ENCODE results near the gene TMEM239.

The TMEM239 gene

GRCh38 chr20:2775139-2775538 is 41.0 kb upstream of the TMEM239 start:
- H3K27ac ChIP-seq = no peak overlapping the region
- TF ChIP-seq, protein P1, sequence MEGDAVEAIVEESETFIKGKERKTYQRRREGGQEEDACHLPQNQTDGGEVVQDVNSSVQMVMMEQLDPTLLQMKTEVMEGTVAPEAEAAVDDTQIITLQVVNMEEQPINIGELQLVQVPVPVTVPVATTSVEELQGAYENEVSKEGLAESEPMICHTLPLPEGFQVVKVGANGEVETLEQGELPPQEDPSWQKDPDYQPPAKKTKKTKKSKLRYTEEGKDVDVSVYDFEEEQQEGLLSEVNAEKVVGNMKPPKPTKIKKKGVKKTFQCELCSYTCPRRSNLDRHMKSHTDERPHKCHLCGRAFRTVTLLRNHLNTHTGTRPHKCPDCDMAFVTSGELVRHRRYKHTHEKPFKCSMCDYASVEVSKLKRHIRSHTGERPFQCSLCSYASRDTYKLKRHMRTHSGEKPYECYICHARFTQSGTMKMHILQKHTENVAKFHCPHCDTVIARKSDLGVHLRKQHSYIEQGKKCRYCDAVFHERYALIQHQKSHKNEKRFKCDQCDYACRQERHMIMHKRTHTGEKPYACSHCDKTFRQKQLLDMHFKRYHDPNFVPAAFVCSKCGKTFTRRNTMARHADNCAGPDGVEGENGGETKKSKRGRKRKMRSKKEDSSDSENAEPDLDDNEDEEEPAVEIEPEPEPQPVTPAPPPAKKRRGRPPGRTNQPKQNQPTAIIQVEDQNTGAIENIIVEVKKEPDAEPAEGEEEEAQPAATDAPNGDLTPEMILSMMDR (conservative IDR thresholded peaks at IDR 0.05; ENCODE audit: low read depth) = no peak
- ChIA-PET CTCF (interaction anchor here (0.7 kb wide), 1 partner anchor 10 kb away, joined by 3 read pairs; no protein-coding TSS in a partner anchor), POLR2A (ENCODE audit: low non-redundant PET) (interaction anchor here (0.5 kb wide), 1 partner anchor 12 kb away, joined by 6 read pairs; no protein-coding TSS in a partner anchor)
- no peak for DNase-seq (ENCODE audit: low spot score)

DNA sequence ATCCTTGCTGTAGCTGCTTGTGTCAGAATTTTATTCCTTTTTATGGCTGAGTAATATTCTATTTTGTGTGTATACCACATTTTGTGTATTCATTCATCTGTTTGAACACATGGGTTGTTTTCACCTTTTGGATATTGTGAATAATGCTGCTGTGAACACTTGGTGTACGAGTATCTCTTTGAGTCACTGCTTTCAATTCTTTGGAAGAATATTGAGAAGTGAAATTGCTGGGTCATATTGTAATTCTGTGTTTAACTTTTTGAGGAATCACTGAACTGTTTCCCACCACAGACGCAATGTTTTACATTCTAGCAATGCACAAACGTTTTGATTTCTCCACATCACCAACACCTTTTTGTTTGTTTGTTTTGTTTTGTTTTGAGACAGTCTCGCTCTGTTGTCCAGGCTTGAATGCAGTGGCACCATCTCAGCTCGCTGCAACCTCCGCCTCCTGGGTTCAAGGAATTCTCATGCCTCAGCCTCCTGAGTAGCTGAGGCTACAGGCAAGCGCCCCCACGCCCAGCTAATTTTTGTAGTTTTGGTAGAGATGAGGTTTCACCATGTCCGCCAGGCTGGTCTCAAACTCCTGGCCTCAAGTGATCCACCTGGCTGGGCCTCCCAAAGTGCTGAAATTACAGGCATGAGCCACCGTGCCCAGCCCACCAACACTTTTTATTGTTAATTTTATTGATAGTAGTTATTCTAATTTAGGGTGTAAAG is 37.4 kb upstream of the TMEM239 start:
- POLR2A ChIA-PET (ENCODE audit: low non-redundant PET) = no interaction called here
- CTCF ChIA-PET = no interaction called here
- DNase-seq (ENCODE audit: low spot score) = no peak
- no peak overlapping the region for H3K27ac ChIP-seq
- TF ChIP-seq, protein P1 (conservative IDR thresholded peaks at IDR 0.05; ENCODE audit: low read depth) = no peak

GRCh38 chr20:2780948-2781347 is 35.2 kb upstream of the TMEM239 start:
- DNase-seq (ENCODE audit: low spot score) = no peak
- POLR2A ChIA-PET (ENCODE audit: low non-redundant PET) = no interaction called here
- TF ChIP-seq, protein P1 (conservative IDR thresholded peaks at IDR 0.05; ENCODE audit: low read depth) = no peak; the same call in 1 of the 2 replicates
- CTCF ChIA-PET = no interaction called here
- H3K27ac ChIP-seq = no peak overlapping the region

DNA sequence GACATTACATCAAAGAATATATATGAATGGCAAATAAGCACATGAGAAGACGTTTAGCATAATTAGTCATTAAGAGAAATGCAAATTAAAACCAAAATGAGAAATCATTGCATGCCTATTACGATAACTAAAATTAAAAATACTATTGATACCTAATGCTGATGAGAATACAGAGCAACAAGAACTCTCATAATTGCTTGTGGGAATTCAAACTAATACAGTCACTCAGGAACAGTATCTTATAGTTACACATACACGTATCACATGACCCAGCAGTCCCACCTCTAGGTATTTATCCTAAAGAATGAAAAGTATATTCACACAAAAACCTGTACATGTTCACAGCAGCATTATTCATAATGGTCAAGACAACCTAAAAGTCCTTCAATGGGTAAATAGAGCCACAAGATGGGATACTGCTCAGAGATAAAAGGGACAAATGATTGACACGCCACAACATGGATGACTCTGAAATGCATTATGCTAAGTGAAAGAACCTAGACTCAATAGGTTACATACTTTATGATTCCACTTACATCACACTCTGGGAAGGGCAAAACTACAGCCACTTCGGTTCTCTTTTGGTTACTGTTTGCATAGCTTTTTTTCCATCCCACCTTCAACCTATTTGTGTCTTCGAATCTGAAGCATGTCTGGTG is 32.1 kb upstream of the TMEM239 start:
- DNase-seq (ENCODE audit: low spot score) = no peak
- TF ChIP-seq, protein P1 (conservative IDR thresholded peaks at IDR 0.05; ENCODE audit: low read depth) = no peak
- H3K27ac ChIP-seq = no peak overlapping the region
- ChIA-PET CTCF (interaction anchor here (0.7 kb wide), 1 partner anchor 90 kb away, joined by 5 read pairs; no protein-coding TSS in a partner anchor), POLR2A (ENCODE audit: low non-redundant PET) (no interaction called here)

DNA sequence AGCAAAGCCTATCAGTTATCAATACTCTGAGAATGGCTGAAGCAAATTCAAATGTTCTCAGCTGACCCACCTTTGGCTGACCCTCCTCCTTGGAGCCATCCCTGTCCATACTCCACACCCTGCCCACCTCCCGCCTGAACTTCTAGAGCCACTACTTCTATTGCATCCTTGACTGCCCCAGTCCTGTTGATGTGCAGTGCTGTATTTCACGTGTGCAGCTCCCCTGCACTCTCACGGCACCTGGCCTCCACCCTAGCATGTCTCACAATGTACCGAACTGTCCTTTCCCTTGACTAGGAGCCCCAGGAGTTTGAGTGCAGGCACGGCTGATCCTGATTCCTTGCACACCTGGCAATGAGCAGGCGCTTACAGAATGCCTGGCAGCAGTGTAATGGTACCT is 22.7 kb upstream of the TMEM239 start:
- CTCF ChIA-PET = no interaction called here
- POLR2A ChIA-PET (ENCODE audit: low non-redundant PET) = no interaction called here

DNA sequence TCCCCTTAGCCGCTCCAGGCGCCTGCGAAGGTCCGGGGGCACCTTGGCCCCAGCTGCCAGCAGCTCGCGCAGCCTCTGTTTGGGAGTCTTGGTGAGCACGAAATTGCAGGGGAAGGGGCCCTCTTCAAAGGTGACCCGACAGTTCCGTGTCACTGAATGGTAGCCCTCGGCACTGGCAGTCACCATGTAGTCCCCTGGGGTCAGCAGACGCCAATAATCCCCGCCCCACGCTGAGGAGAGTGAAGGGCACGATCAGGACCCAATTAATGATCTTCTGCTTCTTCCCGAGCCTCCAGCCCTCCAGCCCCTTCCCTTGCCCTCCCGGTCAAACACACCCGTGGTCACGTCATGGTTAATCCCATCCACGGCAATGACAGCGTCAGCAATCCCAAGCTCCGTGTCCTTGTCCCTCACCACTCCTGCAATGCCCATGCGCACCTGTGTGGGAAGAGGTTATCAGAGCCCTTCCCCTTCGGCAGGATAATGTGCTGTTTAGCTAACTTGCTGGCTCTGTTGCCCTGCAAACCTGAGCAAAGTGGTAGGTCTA is 21.9 kb upstream of the TMEM239 start:
- no peak overlapping the region for H3K27ac ChIP-seq
- no peak for DNase-seq (ENCODE audit: low spot score)
- ChIA-PET CTCF (interaction anchor here (0.6 to 0.7 kb wide), 2 partner anchors 59 to 206 kb away, joined by 4 read pairs; no protein-coding TSS in a partner anchor), POLR2A (ENCODE audit: low non-redundant PET) (no interaction called here)
- TF ChIP-seq, protein P1 (conservative IDR thresholded peaks at IDR 0.05; ENCODE audit: low read depth) = no peak

More for the DNA sequence above, 22.7 kb upstream of the TMEM239 start:
- TF ChIP-seq, protein P1 (conservative IDR thresholded peaks at IDR 0.05; ENCODE audit: low read depth) = no peak
- no peak for DNase-seq (ENCODE audit: low spot score)
- H3K27ac ChIP-seq = no peak overlapping the region
